CD4-positive, alpha-beta T cell treated with Interleukin-1 beta for 1 hour (primary cell): ENCODE results near the gene FAXC.
"Not testable (repeated sequence)": the region's sequence is repeated elsewhere in the genome, so short reads cannot be mapped to it uniquely, and the experiment has no call there.

Experiments
- DNase-seq, 2 donors: peaks; one replicate each; pipeline ENCODE4 v3.0.0-alpha.2; 2020 to 2022

The FAXC gene

DNA sequence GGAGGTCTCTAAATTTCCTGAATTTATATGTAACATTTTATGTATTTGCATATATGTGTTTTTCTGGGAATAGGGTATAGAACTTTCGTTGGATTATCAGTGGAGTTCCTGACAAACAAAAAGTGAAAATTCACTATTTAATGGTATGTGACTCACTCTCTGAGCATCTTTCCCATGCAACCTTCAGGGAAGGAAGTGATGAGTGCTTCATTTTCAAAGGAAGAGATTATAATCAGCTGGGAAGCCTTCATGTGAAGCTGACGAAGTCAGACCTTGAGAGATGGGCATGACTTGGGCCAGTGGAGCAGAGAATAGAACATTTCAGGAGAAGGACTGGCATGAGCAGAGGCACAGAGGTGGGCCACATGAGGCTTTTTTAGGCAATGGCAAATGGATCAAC is 72.7 kb downstream of the FAXC start:
- DNase-seq, result no peak

GRCh38 chr6:99270826-99271225 is 78.6 kb downstream of the FAXC start:
- no peak for DNase-seq

- DNase-seq, result no peak
These were observed 79.4 kb downstream of the FAXC start for GRCh38 chr6:99270030-99270429.

DNA sequence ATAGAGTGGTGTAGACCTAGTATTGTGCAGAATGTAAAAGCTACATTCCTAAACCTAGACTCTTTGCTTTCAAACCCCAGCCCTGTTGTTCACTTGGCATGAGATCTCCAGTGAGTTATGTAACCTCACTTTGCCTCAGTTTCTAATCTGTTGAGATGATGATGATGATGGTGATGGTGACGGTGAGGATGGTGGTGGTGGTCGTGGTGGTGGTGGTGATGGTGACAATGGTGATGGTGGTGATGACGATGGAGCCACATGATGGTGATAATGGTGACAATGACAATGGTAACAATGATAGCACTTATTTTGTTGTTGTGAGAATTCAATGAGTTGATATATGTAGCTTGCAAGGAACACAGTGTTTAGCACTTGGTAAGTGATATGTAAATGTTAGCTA is 80.3 kb downstream of the FAXC start:
- DNase-seq, result no peak

- not testable (repeated sequence) for DNase-seq
These were observed 82.5 kb downstream of the FAXC start for GRCh38 chr6:99266996-99267395.

- DNase-seq, result not testable (repeated sequence)
These were observed 84.0 kb downstream of the FAXC start for GRCh38 chr6:99265447-99265846.

GRCh38 chr6:99254616-99255550 is 94.6 kb downstream of the FAXC start:
- DNase-seq, result no peak

GRCh38 chr6:99253271-99253670 is 96.2 kb downstream of the FAXC start:
- no peak for DNase-seq

DNA sequence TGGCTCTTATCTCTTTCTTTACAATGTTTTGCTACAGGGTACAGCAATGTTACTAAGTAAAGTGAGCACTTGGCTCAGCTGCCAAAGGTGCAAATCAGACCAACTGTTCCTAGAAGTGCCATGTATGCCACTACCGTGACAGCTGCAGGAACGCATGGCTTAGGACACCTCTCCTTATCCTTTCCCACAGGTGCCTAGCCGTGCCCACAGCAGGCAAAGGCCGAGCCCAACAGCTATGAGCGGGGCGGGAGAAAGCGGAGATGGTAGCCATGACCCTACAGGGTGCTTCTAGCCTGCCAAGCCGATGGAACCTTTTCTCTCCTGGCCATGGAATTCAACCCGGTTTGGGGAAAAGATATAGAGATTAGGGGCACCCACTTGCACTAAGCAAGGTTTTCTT is 97.1 kb downstream of the FAXC start:
- no peak for DNase-seq

GRCh38 chr6:99250476-99250875 is 99.0 kb downstream of the FAXC start:
- no peak for DNase-seq

GRCh38 chr6:99246602-99247001 is 102.9 kb downstream of the FAXC start:
- no peak for DNase-seq

GRCh38 chr6:99241905-99242534 is 107.5 kb downstream of the FAXC start:
- no peak for DNase-seq

GRCh38 chr6:99236010-99236409 is 113.5 kb downstream of the FAXC start:
- DNase-seq, result no peak

DNA sequence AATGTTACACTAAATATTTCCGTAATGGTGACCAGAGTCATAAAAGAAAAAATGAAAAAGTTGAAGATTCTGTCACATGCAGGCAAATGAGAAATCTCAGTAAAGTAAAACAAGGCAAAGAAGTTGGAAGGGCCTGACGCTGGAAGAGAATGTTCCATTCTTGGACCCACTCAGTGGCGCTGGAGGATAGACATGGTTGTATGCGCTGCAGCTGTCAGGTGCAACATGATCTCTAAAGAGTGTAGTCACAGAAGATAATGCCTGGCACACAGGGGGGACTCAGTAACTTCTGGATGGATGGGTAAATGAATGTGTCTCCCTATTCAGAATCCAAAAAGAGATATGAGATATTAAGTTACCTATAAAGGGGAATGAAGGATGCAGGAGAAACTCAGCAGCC is 116.3 kb downstream of the FAXC start:
- no peak for DNase-seq

- DNase-seq, result no peak
These were observed 117.4 kb downstream of the FAXC start for GRCh38 chr6:99232056-99232455.

DNA sequence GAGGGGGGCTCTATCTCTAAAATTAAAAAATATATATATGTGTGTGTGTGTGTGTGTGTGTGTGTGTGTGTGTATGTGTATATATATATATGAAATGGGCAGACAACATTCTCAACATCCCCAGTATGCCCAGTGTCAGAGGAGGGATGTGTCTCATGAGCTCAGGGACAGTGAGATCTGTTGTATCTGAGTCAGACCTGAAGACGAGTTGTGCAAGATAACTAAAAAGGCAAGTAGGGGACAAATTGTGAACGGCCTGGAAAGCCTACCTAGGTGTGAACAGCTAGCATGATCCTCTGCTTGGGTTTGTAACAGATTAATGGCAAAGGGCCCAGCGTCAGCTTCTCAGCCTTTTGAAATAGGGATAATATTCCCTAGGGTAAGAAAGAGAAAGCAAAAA is 124.3 kb downstream of the FAXC start:
- DNase-seq, result no peak
